Activated naive CD8-positive, alpha-beta T cell treated with anti-CD3 and anti-CD28 coated beads, Interleukin-2, amount 10 ng/mL, durations not matched to agents 7 days and 5 days (primary cell): ENCODE results near the gene SFXN2. TPM values are rescaled to one million over a fixed set of nuclear protein-coding genes. Genes with fewer than 3 reads are reported as not detected.

Experiments used
- ATAC-seq: fragments of 150-1000 bp; cut with Tn5 transposase; one replicate; pipeline ENCODE4 v1.10.0; 2021; ENCODE audit warnings: low read depth, moderate library complexity
- POLR2A ChIA-PET: fragments of 350-600 bp; sonication (Branson Sonifier 250); formaldehyde crosslinking; loops from one replicate; lab custom pipeline; 2021; ENCODE audit warnings: antibody characterized with exemption; lab: Charles Lee
- DNase-seq: peaks from one replicate; pipeline ENCODE4 v3.0.0; 2021
- H3K27ac Mint-ChIP-seq: one replicate; pipeline ENCODE4 v1.8.0; 2022; ENCODE audit warnings: mild to moderate bottlenecking, mixed read lengths
- H3K27me3 Mint-ChIP-seq: one replicate; pipeline ENCODE4 v1.8.0; 2022; ENCODE audit warnings: mild to moderate bottlenecking, moderate library complexity, mixed read lengths
- H3K36me3 Mint-ChIP-seq: one replicate; pipeline ENCODE4 v1.8.0; 2021; ENCODE audit warnings: mild to moderate bottlenecking, mixed read lengths
- H3K4me1 Mint-ChIP-seq: one replicate; pipeline ENCODE4 v1.8.0; 2021; ENCODE audit warnings: mixed read lengths
- H3K4me3 Mint-ChIP-seq: one replicate; pipeline ENCODE4 v1.8.0; 2022; ENCODE audit warnings: mild to moderate bottlenecking, moderate library complexity, mixed read lengths
- H3K9me3 Mint-ChIP-seq: one replicate; pipeline ENCODE4 v1.8.0; 2021; ENCODE audit warnings: mixed read lengths
- total RNA-seq, 2 experiments: library from RNA; stranded (reverse); gene quantifications; one replicate each; pipeline ENCODE4 v1.2.3, GENCODE V29; 2021

SFXN2 gene
- total RNA-seq, 2 experiments from 2014 or later: 19.4 to 21.1 TPM

- Mint-ChIP-seq H3K27ac (no peak overlapping the region), H3K4me1 (peaks cover 28% of the 10 kb centered on the region), H3K9me3 (no peaks in the 10 kb centered on the region), H3K36me3 (peaks cover 17% of the 10 kb centered on the region), H3K4me3 (no peak overlapping the region), H3K27me3 (no peaks in the 10 kb centered on the region)
- POLR2A ChIA-PET: interaction anchor here (0.6 kb wide), 1 partner anchor 38 kb away, joined by 3 read pairs; no protein-coding TSS in a partner anchor
- no peak for ATAC-seq
- DNase-seq: no peak
Observed at GRCh38 chr10:102769375-102770107, 55.1 kb downstream of the SFXN2 start.

GRCh38 chr10:102770108-102770482, 55.7 kb downstream of the SFXN2 start:
- H3K36me3 Mint-ChIP-seq: peaks cover 17% of the 10 kb centered on the region
- no peaks in the 10 kb centered on the region for H3K27me3 Mint-ChIP-seq
- no peak overlapping the region for H3K4me3 Mint-ChIP-seq
- peaks cover 28% of the 10 kb centered on the region for H3K4me1 Mint-ChIP-seq
- H3K9me3 Mint-ChIP-seq: no peaks in the 10 kb centered on the region
- no peak overlapping the region for H3K27ac Mint-ChIP-seq
- ATAC-seq (no peak), DNase-seq (no peak)
- POLR2A ChIA-PET: interaction anchor here (0.7 kb wide), 1 partner anchor 10 kb away, joined by 4 read pairs; no protein-coding TSS in a partner anchor

GRCh38 chr10:102770792-102771191, 56.4 kb downstream of the SFXN2 start:
- H3K27me3 Mint-ChIP-seq: no peaks in the 10 kb centered on the region
- DNase-seq (no peak), ATAC-seq (no peak)
- no peak overlapping the region for H3K27ac Mint-ChIP-seq
- H3K4me3 Mint-ChIP-seq: no peak overlapping the region
- peaks cover 35% of the 10 kb centered on the region for H3K4me1 Mint-ChIP-seq
- H3K9me3 Mint-ChIP-seq: no peaks in the 10 kb centered on the region
- POLR2A ChIA-PET: interaction anchor here (0.7 kb wide), 1 partner anchor 10 kb away, joined by 4 read pairs; no protein-coding TSS in a partner anchor
- H3K36me3 Mint-ChIP-seq: peaks cover 11% of the 10 kb centered on the region

GRCh38 chr10:102773320-102773719, 58.9 kb downstream of the SFXN2 start:
- ATAC-seq: no peak
- Mint-ChIP-seq H3K36me3 (peaks cover 7% of the 10 kb centered on the region), H3K4me3 (no peak overlapping the region), H3K9me3 (no peaks in the 10 kb centered on the region), H3K27ac (no peak overlapping the region), H3K4me1 (peaks cover 43% of the 10 kb centered on the region), H3K27me3 (no peaks in the 10 kb centered on the region)
- no peak for DNase-seq
- POLR2A ChIA-PET: no interaction called here

GRCh38 chr10:102773986-102774385, 59.5 kb downstream of the SFXN2 start:
- H3K27ac Mint-ChIP-seq: peak overlapping the region; percentile 3
- ATAC-seq (peak; percentile 55), DNase-seq (no peak)
- H3K4me3 Mint-ChIP-seq: no peak overlapping the region
- POLR2A ChIA-PET: no interaction called here
- peaks cover 7% of the 10 kb centered on the region for H3K36me3 Mint-ChIP-seq
- H3K9me3 Mint-ChIP-seq: no peaks in the 10 kb centered on the region
- peaks cover 43% of the 10 kb centered on the region for H3K4me1 Mint-ChIP-seq
- H3K27me3 Mint-ChIP-seq: no peaks in the 10 kb centered on the region

GRCh38 chr10:102775201-102775934, 60.9 kb downstream of the SFXN2 start:
- H3K27ac Mint-ChIP-seq: no peak overlapping the region
- H3K4me3 Mint-ChIP-seq: peak overlapping the region; percentile 33

GRCh38 chr10:102775935-102776669, 61.7 kb downstream of the SFXN2 start:
- peaks cover 42% of the 10 kb centered on the region for H3K4me1 Mint-ChIP-seq
- ATAC-seq: peak; percentile 72
- no peaks in the 10 kb centered on the region for H3K9me3 Mint-ChIP-seq
- H3K36me3 Mint-ChIP-seq: peaks cover 14% of the 10 kb centered on the region
- peak overlapping the region; percentile 33 for H3K4me3 Mint-ChIP-seq
- H3K27me3 Mint-ChIP-seq: no peaks in the 10 kb centered on the region
- DNase-seq: no peak
- no peak overlapping the region for H3K27ac Mint-ChIP-seq
- POLR2A ChIA-PET: interaction anchor here (1.1 to 1.2 kb wide), 2 partner anchors 20 to 22 kb away, joined by 3 read pairs; no protein-coding TSS in a partner anchor

More at GRCh38 chr10:102775201-102775934, 60.9 kb downstream of the SFXN2 start:
- Mint-ChIP-seq H3K4me1 (peaks cover 41% of the 10 kb centered on the region), H3K9me3 (no peaks in the 10 kb centered on the region), H3K27me3 (no peaks in the 10 kb centered on the region), H3K36me3 (peaks cover 14% of the 10 kb centered on the region)
- no peak for DNase-seq
- ATAC-seq: no peak
- POLR2A ChIA-PET: interaction anchor here (0.6 to 1.2 kb wide), 3 partner anchors 21 to 507 kb away, joined by 3 read pairs; no protein-coding TSS in a partner anchor

GRCh38 chr10:102776779-102777456, 62.5 kb downstream of the SFXN2 start:
- Mint-ChIP-seq H3K36me3 (peaks cover 17% of the 10 kb centered on the region), H3K4me3 (no peak overlapping the region), H3K27me3 (no peaks in the 10 kb centered on the region), H3K9me3 (no peaks in the 10 kb centered on the region), H3K27ac (no peak overlapping the region), H3K4me1 (peaks cover 45% of the 10 kb centered on the region)
- ATAC-seq: no peak
- POLR2A ChIA-PET: no interaction called here
- DNase-seq: no peak

- DNase-seq (no peak), ATAC-seq (no peak)
- POLR2A ChIA-PET: interaction anchor here (1.1 kb wide), 1 partner anchor 33 kb away, joined by 4 read pairs; no protein-coding TSS in a partner anchor
- Mint-ChIP-seq H3K27ac (no peak overlapping the region), H3K4me3 (no peak overlapping the region), H3K36me3 (peaks cover 18% of the 10 kb centered on the region), H3K4me1 (peaks cover 49% of the 10 kb centered on the region), H3K27me3 (no peaks in the 10 kb centered on the region), H3K9me3 (no peaks in the 10 kb centered on the region)
Observed at GRCh38 chr10:102777711-102778453, 63.4 kb downstream of the SFXN2 start.

- Mint-ChIP-seq H3K9me3 (no peaks in the 10 kb centered on the region), H3K27ac (no peak overlapping the region), H3K4me1 (peaks cover 42% of the 10 kb centered on the region), H3K27me3 (no peaks in the 10 kb centered on the region), H3K4me3 (no peak overlapping the region), H3K36me3 (peaks cover 18% of the 10 kb centered on the region)
- DNase-seq (no peak), ATAC-seq (no peak)
- POLR2A ChIA-PET: no interaction called here
Observed at GRCh38 chr10:102778781-102779180, 64.3 kb downstream of the SFXN2 start.

GRCh38 chr10:102779680-102780526, 65.5 kb downstream of the SFXN2 start:
- DNase-seq (no peak), ATAC-seq (no peak)
- POLR2A ChIA-PET: interaction anchor here (0.6 kb wide), 1 partner anchor 96 kb away, joined by 3 read pairs; no protein-coding TSS in a partner anchor
- H3K9me3 Mint-ChIP-seq: no peaks in the 10 kb centered on the region
- no peak overlapping the region for H3K27ac Mint-ChIP-seq
- H3K27me3 Mint-ChIP-seq: no peaks in the 10 kb centered on the region
- no peak overlapping the region for H3K4me3 Mint-ChIP-seq
- peaks cover 18% of the 10 kb centered on the region for H3K36me3 Mint-ChIP-seq
- peaks cover 36% of the 10 kb centered on the region for H3K4me1 Mint-ChIP-seq
